T1000 (cell line): ENCODE measurements around the gene CORO7.

Experiments used
- DNase-seq: peaks from one replicate; lab custom pipeline; 2025; ENCODE audit warnings: mixed read lengths; lab: John Stamatoyannopoulos, UW

Gene CORO7

GRCh38 chr16:4320571-4321137, 95.7 kb downstream of the CORO7 start:
- no peak for DNase-seq

GRCh38 chr16:4319454-4320421, 96.7 kb downstream of the CORO7 start:
- no peak for DNase-seq

GRCh38 chr16:4318967-4319366, 97.4 kb downstream of the CORO7 start:
- DNase-seq: no peak

DNA sequence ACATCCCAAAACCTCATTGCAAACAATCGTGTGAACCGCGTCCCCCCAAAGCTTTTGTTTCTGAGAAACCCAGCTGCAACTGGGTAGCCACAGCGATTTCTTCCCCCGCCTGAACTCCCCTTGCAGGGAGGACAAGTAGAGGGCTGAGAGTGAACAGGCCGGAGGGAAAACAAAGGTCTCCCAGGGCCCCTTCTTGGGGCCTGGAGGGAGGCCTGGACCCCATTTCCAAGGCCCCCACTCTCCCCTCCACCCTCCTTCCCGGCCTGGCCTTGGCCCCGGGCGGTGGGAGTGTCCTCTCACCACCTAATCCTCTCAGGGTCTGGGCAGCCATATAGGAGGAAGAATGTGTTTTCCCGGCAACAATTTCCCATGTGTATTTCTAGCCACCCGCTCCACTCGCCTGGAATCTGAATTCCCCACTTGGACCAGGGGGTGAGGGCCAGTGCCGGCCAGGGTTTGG, 97.9 kb downstream of the CORO7 start:
- no peak for DNase-seq

- DNase-seq: peak; percentile 46
These were observed 98.6 kb downstream of the CORO7 start for GRCh38 chr16:4317532-4318450.

- DNase-seq: peak; percentile 59
These were observed 99.4 kb downstream of the CORO7 start for GRCh38 chr16:4316864-4317531.

- DNase-seq: peak; percentile 34
These were observed 100.1 kb downstream of the CORO7 start for GRCh38 chr16:4316108-4316863.

- DNase-seq: peak; percentile 85
These were observed 100.9 kb downstream of the CORO7 start, which contains the start of gene GLIS2 for GRCh38 chr16:4315186-4316107. TSS of gene GLIS2 (plus strand) at chr16:4316067. CDS start at chr16:4332281, 16,214 bp downstream.

GRCh38 chr16:4314532-4315185, 101.7 kb downstream of the CORO7 start:
- no peak for DNase-seq

DNA sequence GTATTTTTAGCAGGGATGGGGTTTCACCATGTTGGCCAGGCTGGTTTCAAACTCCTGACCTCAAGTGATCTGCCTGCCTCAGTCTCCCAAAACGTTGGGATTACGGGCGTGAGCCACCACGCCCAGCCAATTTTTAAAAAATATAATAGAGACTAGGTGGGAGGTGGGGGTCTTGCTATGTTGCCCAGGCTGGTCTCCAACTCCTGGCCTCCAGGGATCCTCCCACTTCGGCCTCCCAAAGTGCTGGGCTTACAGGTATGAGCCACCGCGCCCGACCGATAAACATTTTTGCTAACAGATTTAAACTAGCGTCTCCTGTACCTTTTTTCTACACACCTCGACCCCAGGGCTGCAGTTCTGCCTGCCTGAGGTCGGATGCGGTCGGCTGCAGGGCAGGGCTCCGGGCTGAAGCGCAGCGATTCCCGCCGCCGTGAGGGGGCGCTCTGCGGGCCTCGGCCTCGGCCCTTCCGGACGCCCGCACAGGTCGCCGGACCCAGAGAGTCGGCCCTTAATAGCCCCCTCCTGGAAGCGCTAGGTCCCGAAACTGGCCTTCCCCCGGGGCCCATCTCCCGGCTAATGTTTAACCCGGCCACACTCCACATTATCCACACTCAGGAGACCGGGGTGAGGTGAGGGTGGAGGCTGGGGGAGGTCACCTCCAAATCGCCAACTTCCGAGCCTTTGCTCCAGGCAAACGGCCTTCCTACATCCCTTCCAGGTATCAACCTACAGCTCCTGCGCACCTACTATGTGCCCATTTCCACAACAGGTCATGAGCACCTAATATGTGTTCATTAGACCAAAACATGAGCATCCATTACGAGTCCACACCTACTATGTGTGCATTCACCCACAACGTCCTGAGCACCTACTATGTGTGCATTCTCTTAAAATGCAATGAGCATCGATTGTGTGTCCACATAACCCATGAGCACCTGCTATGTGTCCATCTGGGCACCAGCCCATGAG, 102.5 kb downstream of the CORO7 start:
- no peak for DNase-seq

GRCh38 chr16:4309833-4310266, 106.5 kb downstream of the CORO7 start:
- DNase-seq: peak; percentile 92

GRCh38 chr16:4309102-4309832, 107.1 kb downstream of the CORO7 start:
- DNase-seq: no peak

- DNase-seq: peak; percentile 98
These were observed 109.0 kb downstream of the CORO7 start for GRCh38 chr16:4307215-4308037.

DNA sequence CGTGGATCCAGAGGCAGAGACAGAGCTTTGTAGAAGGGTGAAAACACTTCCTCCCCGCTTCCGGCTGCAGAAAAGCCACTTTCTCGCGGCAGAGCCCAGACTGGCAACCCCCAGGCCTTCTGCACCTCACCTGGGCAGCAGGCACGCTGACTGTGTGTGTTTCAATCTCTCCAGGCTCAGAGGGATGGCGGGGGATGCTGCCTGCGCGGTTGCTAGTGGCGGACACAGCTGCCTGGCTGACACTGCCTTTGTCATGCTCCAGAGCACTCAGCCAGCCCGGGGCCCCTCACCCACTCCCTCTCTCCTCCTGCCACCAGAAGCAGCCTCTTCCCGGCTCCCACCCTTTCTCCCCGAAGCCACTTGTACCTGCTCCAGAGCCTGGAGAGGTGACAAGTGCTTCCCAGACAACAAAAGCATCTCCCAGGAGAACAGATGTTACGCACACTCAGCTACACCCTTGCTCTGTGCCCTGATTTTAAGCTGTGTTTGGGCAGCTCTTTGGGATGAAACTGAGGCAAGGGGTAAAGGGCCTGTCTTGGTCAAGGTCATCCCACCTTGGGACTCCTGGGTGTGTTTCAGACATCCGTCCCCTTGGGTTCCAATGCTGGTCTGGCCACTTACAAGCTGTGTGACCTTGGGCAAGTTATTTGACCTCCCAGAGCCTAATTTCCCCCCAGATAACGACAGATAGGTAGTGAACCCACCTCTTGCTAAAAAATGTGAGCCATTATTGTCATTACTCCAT, 109.8 kb downstream of the CORO7 start:
- no peak for DNase-seq
